GM12892 (cell line): ENCODE measurements around the gene ARHGAP40.

Experiments
- DNase-seq: peaks from one replicate; pipeline ENCODE4 v3.0.0; 2011; ENCODE audit not compliant: insufficient read length
- FAIRE-seq: peaks from 2 replicates; lab custom pipeline; 2011; peaks lifted over from hg19 to GRCh38; lab: Jason Lieb, UNC
- POLR2A ChIP-seq: IDR thresholded peaks from 2 replicates; pipeline ENCODE4 v1.6.1; 2011; ENCODE audit warnings: low read depth, low read length, control low read depth
- POLR2AphosphoS5 ChIP-seq: IDR thresholded peaks from 2 replicates; pipeline ENCODE4 v1.6.1; 2011; ENCODE audit warnings: low read depth, low read length, control low read depth
- TAF1 ChIP-seq: IDR thresholded peaks from 2 replicates; pipeline ENCODE4 v1.6.1; 2011; ENCODE audit warnings: low read depth, mild to moderate bottlenecking, control low read depth, low read length, borderline replicate concordance

Gene ARHGAP40

DNA sequence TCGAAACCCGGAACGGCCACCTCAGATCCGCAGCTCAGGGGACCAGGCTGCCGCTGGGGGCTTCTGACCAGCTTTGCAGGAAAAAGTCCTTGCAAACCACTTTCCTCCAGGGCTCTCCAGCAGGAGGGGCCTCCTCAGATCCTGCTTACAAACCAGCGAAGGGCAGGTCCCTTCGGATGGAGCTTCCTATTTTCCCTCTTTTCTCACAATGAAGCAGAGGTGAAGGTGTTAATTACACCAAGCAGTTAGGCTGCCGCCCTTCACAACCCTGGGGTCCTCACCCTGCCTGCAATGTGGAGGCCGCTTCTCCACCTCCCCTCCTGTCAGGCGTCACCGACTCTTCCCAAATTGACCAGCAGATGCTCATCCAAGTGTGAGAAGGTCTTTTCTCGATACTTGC lies 5.7 kb downstream of the ARHGAP40 start:
- FAIRE-seq = no peak
- TF ChIP-seq POLR2AphosphoS5 (no peak), POLR2A (no peak), TAF1 (no peak)
- DNase-seq = no peak

DNA sequence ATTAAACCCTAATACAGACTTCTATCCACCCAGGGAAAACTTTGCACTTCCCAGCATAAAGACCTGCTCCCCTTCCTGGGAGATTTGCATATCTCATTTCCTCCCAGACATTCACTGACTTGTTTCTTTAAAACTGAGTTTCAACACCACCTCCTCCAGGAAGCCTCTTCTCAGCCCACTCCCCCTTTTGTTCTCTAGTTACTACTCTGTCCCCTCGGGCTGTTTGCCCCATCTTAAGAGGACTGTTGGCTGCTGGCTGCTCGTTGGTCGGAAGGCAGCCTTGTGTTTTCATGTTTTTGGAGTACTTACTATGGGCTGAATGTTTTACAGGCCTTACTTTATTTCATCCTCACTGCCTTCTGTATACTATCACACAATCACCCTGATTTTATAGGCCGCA lies 6.6 kb downstream of the ARHGAP40 start:
- no peak for FAIRE-seq
- no peak for DNase-seq
- TF ChIP-seq POLR2A (no peak), POLR2AphosphoS5 (no peak), TAF1 (no peak)

DNA sequence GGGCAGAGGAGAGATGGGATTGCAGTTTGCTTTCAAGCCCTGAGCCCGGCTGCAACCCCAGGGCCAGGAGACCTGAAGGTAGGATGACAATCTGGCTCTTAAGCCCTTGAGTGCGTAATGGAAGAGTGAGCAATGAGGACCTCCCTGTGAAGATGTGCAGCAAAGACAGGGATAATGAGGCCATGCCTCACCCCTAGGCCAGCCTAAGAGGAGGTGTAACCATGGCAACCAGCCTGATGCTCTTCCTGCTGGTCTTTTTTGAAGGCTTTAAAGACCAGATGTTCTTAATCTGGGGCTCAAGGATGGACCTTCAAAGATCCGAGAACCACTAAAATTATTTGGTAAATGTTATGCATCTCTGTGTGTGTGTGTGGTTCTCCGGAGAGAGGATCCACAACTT lies 8.2 kb downstream of the ARHGAP40 start:
- FAIRE-seq (no peak), DNase-seq (no peak)
- TF ChIP-seq POLR2AphosphoS5 (no peak), POLR2A (no peak), TAF1 (no peak)

DNA sequence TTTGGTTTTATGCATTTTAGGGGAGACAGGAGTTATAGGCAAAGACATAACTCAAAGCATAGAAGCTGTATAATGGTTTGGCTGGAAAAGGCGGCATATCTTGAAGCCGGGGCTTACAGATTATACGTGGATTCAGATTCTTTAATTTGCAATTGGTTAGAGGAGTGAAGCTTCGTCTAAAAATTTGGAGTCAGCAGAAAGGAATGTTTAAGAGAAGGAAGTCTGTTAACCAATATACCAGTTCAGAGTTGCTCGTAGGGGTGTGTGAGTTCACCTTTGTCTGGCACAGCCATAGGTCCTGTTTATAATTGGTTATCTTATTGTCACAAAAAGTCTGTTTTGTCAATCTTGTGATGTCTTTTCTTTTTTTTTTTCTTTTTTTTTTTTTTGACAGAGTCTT lies 8.9 kb downstream of the ARHGAP40 start:
- no peak for DNase-seq
- FAIRE-seq = no peak
- TF ChIP-seq POLR2AphosphoS5 (no peak), TAF1 (no peak), POLR2A (no peak)

DNA sequence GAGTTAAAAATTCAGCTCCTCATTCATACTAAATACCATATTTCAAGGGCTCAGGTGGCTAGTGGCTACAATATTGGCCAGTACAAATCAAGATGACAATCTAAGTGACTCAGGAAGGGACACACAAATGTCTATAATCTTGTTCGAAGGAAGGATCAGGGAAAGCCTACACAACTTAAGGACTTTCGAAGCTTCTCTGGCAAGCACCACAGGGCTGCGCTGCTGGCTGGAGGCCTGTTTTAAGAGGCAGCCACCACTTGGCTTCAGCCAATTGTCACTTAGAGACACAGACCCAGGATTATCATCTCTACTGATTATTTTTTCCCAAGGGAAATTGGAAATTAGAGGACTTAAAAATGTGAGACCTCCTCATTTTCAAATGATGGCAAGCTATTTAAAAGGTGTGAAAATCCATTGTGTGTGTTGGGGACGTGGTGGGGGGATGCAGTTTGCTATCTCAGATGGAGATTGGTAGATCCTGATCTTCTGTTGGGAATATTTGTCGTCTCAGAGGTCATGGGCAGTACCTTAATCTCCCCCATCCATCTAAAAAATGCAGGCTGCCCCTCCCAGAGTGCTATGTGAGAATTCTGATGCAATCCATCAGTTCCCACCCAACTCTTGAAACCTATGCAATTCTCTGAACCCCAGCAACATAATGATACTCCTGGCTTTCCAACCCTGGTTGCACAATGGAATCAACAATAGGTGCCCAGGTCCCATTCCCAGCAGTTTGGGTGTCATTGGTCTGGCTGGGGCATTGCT lies 11.3 kb downstream of the ARHGAP40 start:
- TF ChIP-seq POLR2A (no peak), TAF1 (no peak), POLR2AphosphoS5 (no peak)
- no peak for FAIRE-seq
- DNase-seq = no peak

DNA sequence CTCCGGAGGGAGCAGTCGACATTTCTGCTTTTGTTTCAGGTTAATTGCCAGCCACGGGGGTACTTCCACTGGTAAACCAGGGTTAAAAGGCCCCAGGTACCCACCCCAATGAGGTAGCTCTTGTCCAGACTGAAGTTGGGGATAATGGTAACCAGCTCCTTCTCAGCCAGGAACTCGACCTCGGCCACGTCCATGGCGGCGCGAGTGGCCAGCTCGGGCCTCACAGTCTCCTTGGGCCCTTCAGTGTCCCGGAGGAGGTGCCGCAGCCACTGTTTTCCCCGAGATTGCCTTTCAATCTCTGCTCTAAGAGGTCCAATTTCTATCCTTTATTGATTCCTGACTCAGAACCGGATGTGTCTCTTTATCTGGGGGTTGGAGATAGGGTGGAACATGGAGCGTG lies 13.7 kb downstream of the ARHGAP40 start:
- TF ChIP-seq TAF1 (no peak), POLR2A (no peak), POLR2AphosphoS5 (no peak)
- DNase-seq (no peak), FAIRE-seq (no peak)

DNA sequence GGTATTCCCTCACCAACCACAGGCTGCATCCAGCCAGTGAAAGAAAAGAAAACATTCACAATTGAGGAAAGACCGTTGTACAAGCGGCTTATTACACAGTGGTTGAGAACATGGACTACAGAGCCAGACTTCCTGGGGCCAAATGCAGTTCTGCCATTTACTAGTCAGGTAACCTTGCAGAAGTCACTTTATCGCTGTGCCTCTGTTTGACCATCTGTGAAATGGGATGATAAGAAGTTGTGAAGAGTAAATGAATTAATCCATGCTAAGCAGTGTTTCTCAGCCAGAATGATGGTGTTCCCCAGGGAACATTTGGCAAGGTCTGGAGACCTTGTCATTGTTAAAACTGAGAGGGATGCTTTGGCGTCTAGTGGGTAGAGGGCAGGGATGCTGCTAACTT lies 14.8 kb downstream of the ARHGAP40 start:
- DNase-seq = no peak
- FAIRE-seq = no peak
- TF ChIP-seq POLR2AphosphoS5 (no peak), TAF1 (no peak), POLR2A (no peak)

DNA sequence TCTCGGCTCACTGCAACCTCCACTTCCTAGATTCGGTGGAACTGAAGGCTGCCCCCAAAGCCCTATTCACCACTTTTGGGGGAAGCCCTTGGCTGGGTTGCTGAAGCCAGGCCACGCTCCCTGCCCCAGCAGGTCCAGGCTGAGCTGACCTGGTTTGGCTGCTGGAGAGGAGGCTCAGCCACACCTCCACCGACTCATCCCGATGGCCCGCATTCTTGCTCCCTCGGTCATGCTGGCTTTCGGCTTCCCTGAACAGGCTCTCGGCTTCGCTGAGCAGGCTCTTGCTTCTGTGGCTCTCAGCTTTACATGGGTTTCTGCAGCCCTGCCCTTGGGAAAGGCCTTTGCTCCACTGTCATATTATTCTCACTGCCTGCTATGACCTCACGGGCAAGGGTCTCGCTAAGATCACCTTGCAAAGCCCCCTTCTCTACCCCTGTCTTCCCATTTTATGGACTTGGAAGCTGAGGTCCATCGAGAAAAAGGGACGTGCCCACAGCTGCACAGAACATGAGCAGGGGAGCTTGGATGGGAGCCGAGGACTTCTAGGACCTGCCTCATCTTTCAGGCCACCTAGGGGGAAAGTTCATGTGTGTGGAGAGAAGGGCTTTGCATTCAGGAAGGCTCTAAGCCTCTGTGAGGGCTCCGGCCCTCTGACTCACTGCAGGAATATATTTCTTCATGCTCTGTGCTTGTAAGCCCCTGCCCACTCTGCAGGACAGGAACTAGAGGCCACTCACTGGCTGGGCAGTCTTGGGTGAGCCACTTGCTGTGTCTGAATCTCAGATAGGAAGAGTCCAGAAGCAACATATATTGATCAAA lies 15.6 kb downstream of the ARHGAP40 start:
- FAIRE-seq = no peak
- TF ChIP-seq POLR2A (no peak), POLR2AphosphoS5 (no peak), TAF1 (no peak)
- DNase-seq = no peak

DNA sequence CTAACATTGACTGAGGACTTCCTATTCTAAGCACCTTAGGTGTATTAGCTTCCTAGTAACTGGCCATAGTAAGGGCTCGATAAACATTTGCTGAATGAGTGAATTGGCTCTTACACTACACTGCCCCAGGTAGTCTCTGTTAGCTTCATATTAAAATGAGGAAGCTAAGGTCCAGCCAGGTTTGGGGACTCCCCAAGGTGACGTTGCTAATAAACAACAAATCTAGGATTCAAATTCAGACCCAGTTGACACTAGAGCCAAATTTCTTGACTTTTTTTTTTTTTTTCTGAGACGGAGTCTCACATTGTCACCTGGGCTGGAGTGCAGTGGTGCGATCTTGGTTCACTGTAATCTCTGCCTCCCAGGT lies 16.2 kb downstream of the ARHGAP40 start:
- DNase-seq (no peak), FAIRE-seq (no peak)
- TF ChIP-seq POLR2A (no peak), POLR2AphosphoS5 (no peak), TAF1 (no peak)

DNA sequence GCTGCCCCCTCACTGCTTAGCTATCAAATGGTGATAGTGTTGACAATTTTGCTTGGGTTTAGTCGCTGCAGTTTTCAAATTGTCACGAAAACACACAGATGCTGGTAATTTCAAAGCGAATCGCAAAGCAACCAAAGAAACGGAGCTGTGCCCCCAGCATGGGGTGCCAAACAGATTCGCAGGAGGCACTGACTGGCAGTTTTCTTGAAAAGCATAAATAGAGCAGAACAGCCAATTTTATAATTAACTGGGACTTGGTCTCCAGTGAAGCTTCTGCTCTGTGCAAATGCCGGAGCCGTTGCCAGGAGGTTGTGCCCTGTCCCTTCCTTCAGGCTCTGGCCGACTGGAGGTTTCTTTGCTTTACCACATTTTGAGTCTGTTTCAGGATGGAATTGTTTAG lies 18.8 kb downstream of the ARHGAP40 start:
- TF ChIP-seq TAF1 = no peak
- no peak for TF ChIP-seq POLR2AphosphoS5
- TF ChIP-seq POLR2A = no peak
- DNase-seq (no peak), FAIRE-seq (no peak)

DNA sequence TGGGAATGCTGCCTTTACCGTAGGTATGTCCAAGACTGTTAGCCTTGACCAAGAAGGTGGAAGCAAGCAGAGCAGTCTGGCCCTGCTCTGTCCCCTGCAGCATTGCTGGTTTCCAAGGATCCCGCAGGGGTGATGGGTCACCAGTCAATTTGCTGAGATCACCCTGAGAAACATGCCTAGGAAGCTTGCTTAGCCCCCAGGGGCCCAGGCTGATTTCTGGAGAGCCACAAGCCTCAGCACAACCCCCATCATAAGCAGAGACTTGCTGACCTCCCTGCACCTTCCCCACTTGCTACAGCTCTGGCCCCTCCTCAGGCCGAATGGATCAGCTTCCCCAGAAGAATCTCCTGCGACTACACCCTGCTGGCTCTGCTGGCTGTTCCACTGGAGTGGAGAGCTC lies 21.5 kb downstream of the ARHGAP40 start:
- DNase-seq (no peak), FAIRE-seq (no peak)
- TF ChIP-seq POLR2AphosphoS5 (no peak), TAF1 (no peak), POLR2A (no peak)

DNA sequence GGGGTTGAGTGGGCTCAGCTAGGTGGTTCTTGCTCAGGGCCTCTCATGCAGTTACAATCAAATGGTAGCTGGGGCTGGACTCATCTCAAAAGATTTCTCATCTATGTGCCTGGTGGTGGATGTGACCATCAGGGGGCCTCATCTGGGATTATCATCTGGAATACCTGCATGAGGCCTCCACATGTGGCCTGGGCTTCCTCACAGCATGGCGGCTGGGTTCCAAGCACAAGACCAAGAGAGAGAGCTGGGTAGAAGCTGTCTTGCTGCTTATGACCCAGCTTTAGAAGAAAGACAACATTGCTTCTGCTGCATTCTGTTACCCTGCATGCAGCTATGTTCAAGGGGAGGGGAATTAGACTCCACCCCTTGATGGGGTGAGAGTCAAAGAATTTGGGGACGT lies 22.5 kb downstream of the ARHGAP40 start:
- no peak for TF ChIP-seq POLR2A
- DNase-seq = no peak
- no peak for FAIRE-seq

DNA sequence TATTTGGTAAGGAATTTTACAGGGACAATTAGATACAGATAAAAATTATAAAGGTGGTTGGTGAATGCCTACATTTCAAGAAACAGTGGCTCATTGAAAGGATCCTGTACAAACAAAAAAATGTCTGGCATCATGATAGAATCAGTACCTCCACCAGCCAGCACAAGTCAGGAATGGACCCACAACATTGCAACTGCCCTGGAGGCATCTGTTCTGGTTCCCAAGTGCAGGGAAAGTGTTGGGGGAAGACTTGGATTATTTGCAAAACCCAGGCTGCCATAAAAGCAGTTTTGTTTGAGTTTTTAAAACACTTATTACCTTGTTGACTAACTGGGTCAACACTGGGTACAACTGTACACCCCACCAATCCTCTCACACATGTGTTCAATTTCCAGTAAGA lies 24.3 kb downstream of the ARHGAP40 start:
- TF ChIP-seq TAF1 (no peak), POLR2A (no peak), POLR2AphosphoS5 (no peak)
- FAIRE-seq (no peak), DNase-seq (no peak)
